Esophagus squamous epithelium (tissue), 5 donors: ENCODE data around the gene CDHR4. TPM values are rescaled to one million over a fixed set of nuclear protein-coding genes. Genes with fewer than 3 reads are reported as not detected.
"Not testable (repeated sequence)": the region's sequence is repeated elsewhere in the genome, so short reads cannot be mapped to it uniquely, and the experiment has no call there.

Source experiments
- DNase-seq: peaks from one replicate; lab custom pipeline; 2025; lab: John Stamatoyannopoulos, UW
- H3K27ac ChIP-seq, 4 donors: fragments of 200-600 bp; sonication (generic); one replicate each; pipeline ENCODE4 v1.5.1; 2016 to 2019; ENCODE audit warnings: mild to moderate bottlenecking in 1 of 4
- H3K27me3 ChIP-seq, 4 donors: fragments of 200-600 bp; sonication (generic); 1 replicate in 3 of 4; 2 replicates in 1 of 4; pipeline versions ENCODE4 v1.5.1 to v1.6.0; 2017 to 2021; ENCODE audit warnings: antibody characterized with exemption in 1 of 4
- H3K36me3 ChIP-seq, 3 donors: fragments of 200-600 bp; sonication (generic); one replicate each; pipeline ENCODE4 v1.5.1; 2016 to 2019
- H3K4me1 ChIP-seq, 3 donors: fragments of 200-600 bp; sonication (generic); one replicate each; pipeline ENCODE4 v1.5.1; 2017 to 2019
- H3K4me3 ChIP-seq, 4 donors: fragments of 200-600 bp; sonication (generic); 1 replicate in 3 of 4; 2 replicates in 1 of 4; pipeline ENCODE4 v1.5.1; 2016 to 2019; ENCODE audit warnings: mild to moderate bottlenecking in 2 of 4, moderate library complexity in 1 of 4
- H3K9me3 ChIP-seq, 3 donors: fragments of 200-600 bp; sonication (generic); one replicate each; pipeline ENCODE4 v1.5.1; 2016 to 2019
- CTCF ChIP-seq, 6 experiments: fragments of 450-650 bp in 4 of 6; fragments of 200-600 bp in 2 of 6; sonication (generic) in 2 of 6; IDR thresholded peaks; one replicate each; pipeline ENCODE4 v1.5.1; 2016 to 2019; ENCODE audit warnings: antibody characterized with exemption in 6 of 6, mild to moderate bottlenecking in 4 of 6, moderate library complexity in 4 of 6
- POLR2A ChIP-seq, 4 donors: fragments of 450-650 bp; IDR thresholded peaks; one replicate each; pipeline ENCODE4 v1.6.1; 2017; ENCODE audit warnings: antibody characterized with exemption in 4 of 4, mild to moderate bottlenecking in 4 of 4, moderate library complexity in 3 of 4
- WGBS, 2 donors: methylation state at CpG; one replicate each; pipeline ENCODE4 v1.1.5; 2018; 5-methylcytosine and 5-hydroxymethylcytosine counted together
- intact Hi-C: fragments of 100-400 bp; cut with DNase I; formaldehyde crosslinking; loops from one replicate; pipeline ENCODE4 v1.15.0; 2022
- total RNA-seq, 4 donors: library from RNA; depleted of rRNA; stranded (reverse); fragments of >200 nt; gene quantifications; one replicate each; pipeline ENCODE4 v1.1.0, GENCODE V29; 2016
- donor health status: DM: yes; HTN: yes; CAD: no.

CDHR4 gene
- total RNA-seq, 4 donors from 2014 or later = not detected

GRCh38 chr3:49780080-49780974, 19.3 kb downstream of the CDHR4 start:
- WGBS, 2 donors = 53 to 68% methylated on average over 2 to 4 of the region's 4 CpGs
- H3K27ac ChIP-seq = no peak overlapping the region

GRCh38 chr3:49779358-49780079, 20.2 kb downstream of the CDHR4 start:
- no peak overlapping the region for H3K27ac ChIP-seq
- intact Hi-C loops = no loop called here
- no peak for DNase-seq
- H3K27me3 ChIP-seq = no peaks in the 10 kb centered on the region
- peaks cover 5 to 62% (median 22%) of the 10 kb centered on the region in 3 donors for H3K4me1 ChIP-seq
- H3K36me3 ChIP-seq = peaks cover 0 to 83% (median 5%) of the 10 kb centered on the region in 3 donors
- no peak for TF ChIP-seq POLR2A (IDR thresholded peaks at IDR 0.05)
- TF ChIP-seq CTCF (IDR thresholded peaks at IDR 0.05) = no peak
- WGBS, 2 donors = 90 to 91% methylated on average over 5 of the region's 5 CpGs
- no peak overlapping the region for H3K4me3 ChIP-seq
- H3K9me3 ChIP-seq = no peaks in the 10 kb centered on the region

More at GRCh38 chr3:49780080-49780974, 19.3 kb downstream of the CDHR4 start:
- no peaks in the 10 kb centered on the region for H3K9me3 ChIP-seq
- TF ChIP-seq CTCF (IDR thresholded peaks at IDR 0.05) (no peak), POLR2A (IDR thresholded peaks at IDR 0.05) (no peak)
- peaks cover 0 to 84% (median 5%) of the 10 kb centered on the region in 3 donors for H3K36me3 ChIP-seq
- peaks cover 11 to 67% (median 30%) of the 10 kb centered on the region in 3 donors for H3K4me1 ChIP-seq
- intact Hi-C loops = no loop called here
- H3K27me3 ChIP-seq = no peaks in the 10 kb centered on the region
- H3K4me3 ChIP-seq = no peak overlapping the region
- DNase-seq = no peak

- Histone ChIP-seq H3K4me1 (peaks cover 0 to 28% (median 10%) of the 10 kb centered on the region in 3 donors), H3K36me3 (peaks cover 0 to 54% (median 0%) of the 10 kb centered on the region in 3 donors)
- H3K27ac ChIP-seq, H3K4me3 ChIP-seq, H3K9me3 ChIP-seq, DNase-seq, H3K27me3 ChIP-seq, intact Hi-C loops: not testable (repeated sequence)
- 86 to 94% methylated on average over 7 to 8 of the region's 8 CpGs for WGBS, 2 donors
These were observed 23.6 kb downstream of the CDHR4 start for GRCh38 chr3:49776101-49776500.

GRCh38 chr3:49775538-49775937, 24.1 kb downstream of the CDHR4 start:
- H3K27me3 ChIP-seq = no peaks in the 10 kb centered on the region
- TF ChIP-seq POLR2A (IDR thresholded peaks at IDR 0.05) (no peak), CTCF (IDR thresholded peaks at IDR 0.05) (no peak)
- H3K4me1 ChIP-seq = peaks cover 0 to 25% (median 4%) of the 10 kb centered on the region in 3 donors
- H3K4me3 ChIP-seq = no peak overlapping the region
- no peaks in the 10 kb centered on the region for H3K9me3 ChIP-seq
- H3K27ac ChIP-seq = no peak overlapping the region
- peaks cover 0 to 49% (median 0%) of the 10 kb centered on the region in 3 donors for H3K36me3 ChIP-seq
- intact Hi-C loops = no loop called here
- WGBS, 2 donors = 37 to 49% methylated on average over 3 of the region's 3 CpGs
- no peak for DNase-seq

- H3K36me3 ChIP-seq = peaks cover 0 to 46% (median 0%) of the 10 kb centered on the region in 3 donors
- H3K27me3 ChIP-seq = no peaks in the 10 kb centered on the region
- WGBS, 2 donors = 86 to 94% methylated on average over 2 of the region's 2 CpGs
- no peak overlapping the region for H3K27ac ChIP-seq
- intact Hi-C loops = no loop called here
- no peak for DNase-seq
- H3K9me3 ChIP-seq = no peaks in the 10 kb centered on the region
- TF ChIP-seq CTCF (IDR thresholded peaks at IDR 0.05) (no peak), POLR2A (IDR thresholded peaks at IDR 0.05) (no peak)
- no peak overlapping the region for H3K4me3 ChIP-seq
- peaks cover 0 to 16% (median 0%) of the 10 kb centered on the region in 3 donors for H3K4me1 ChIP-seq
These were observed 27.0 kb downstream of the CDHR4 start for GRCh38 chr3:49772703-49773102.
